GM19467 (cell line): ENCODE results near the gene KRTAP10-9.
"Not testable (repeated sequence)": the region's sequence is repeated elsewhere in the genome, so short reads cannot be mapped to it uniquely, and the experiment has no call there.

Experiments
- ATAC-seq: cut with Tn5 transposase; IDR thresholded peaks from one replicate; pipeline ENCODE4 v1.9.1; 2021; ENCODE audit warnings: mild to moderate bottlenecking, moderate library complexity; ENCODE audit not compliant: unreplicated experiment

The KRTAP10-9 gene

GRCh38 chr21:44638506-44639330 is 11.8 kb downstream of the KRTAP10-9 start:
- ATAC-seq, result not testable (repeated sequence)

- ATAC-seq, result no peak
Observed at GRCh38 chr21:44639331-44639655, 12.4 kb downstream of the KRTAP10-9 start.

- ATAC-seq, result no peak
Observed at GRCh38 chr21:44640761-44641160, 13.9 kb downstream of the KRTAP10-9 start.

- no peak for ATAC-seq
Observed at GRCh38 chr21:44643741-44644310, 16.9 kb downstream of the KRTAP10-9 start.

- ATAC-seq, result no peak
Observed at GRCh38 chr21:44644878-44645277, 18.0 kb downstream of the KRTAP10-9 start.

GRCh38 chr21:44646366-44647221 is 19.7 kb downstream of the KRTAP10-9 start, which contains the start of gene KRTAP10-11:
Gene KRTAP10-11, plus strand, starts transcription at chr21:44646414. Its CDS starts 45 bp downstream, at chr21:44646459.
- ATAC-seq, result not testable (repeated sequence)

- ATAC-seq, result no peak
Observed at GRCh38 chr21:44647222-44647552, 20.3 kb downstream of the KRTAP10-9 start.

GRCh38 chr21:44648557-44649311 is 21.8 kb downstream of the KRTAP10-9 start:
- ATAC-seq, result no peak

GRCh38 chr21:44649521-44650100 is 22.7 kb downstream of the KRTAP10-9 start:
- ATAC-seq, result no peak

GRCh38 chr21:44650265-44650972 is 23.5 kb downstream of the KRTAP10-9 start:
- ATAC-seq, result no peak

- ATAC-seq, result no peak
Observed at GRCh38 chr21:44650973-44651675, 24.2 kb downstream of the KRTAP10-9 start.

- no peak for ATAC-seq
Observed at GRCh38 chr21:44653123-44653522, 26.2 kb downstream of the KRTAP10-9 start.

GRCh38 chr21:44653656-44654575 is 27.0 kb downstream of the KRTAP10-9 start:
- no peak for ATAC-seq

GRCh38 chr21:44654576-44655175 is 27.8 kb downstream of the KRTAP10-9 start, which contains the start of gene KRTAP12-4:
Gene KRTAP12-4, minus strand, starts transcription at chr21:44654659. Its CDS starts 45 bp downstream, at chr21:44654614.
- no peak for ATAC-seq

- ATAC-seq, result no peak
Observed at GRCh38 chr21:44656868-44657267, 30.0 kb downstream of the KRTAP10-9 start.

GRCh38 chr21:44657635-44658540 is 31.0 kb downstream of the KRTAP10-9 start, which contains the start of gene KRTAP12-3:
Gene KRTAP12-3, plus strand, starts transcription at chr21:44657932. Its CDS starts 48 bp downstream, at chr21:44657980.
- ATAC-seq, result no peak

GRCh38 chr21:44658541-44658910 is 31.6 kb downstream of the KRTAP10-9 start:
- ATAC-seq, result no peak
